ENCODE measurements around the gene LCN12.
A peak's percentile ranks its signal among the peaks of the same experiment; 100 is the strongest.

The LCN12 gene

DNA sequence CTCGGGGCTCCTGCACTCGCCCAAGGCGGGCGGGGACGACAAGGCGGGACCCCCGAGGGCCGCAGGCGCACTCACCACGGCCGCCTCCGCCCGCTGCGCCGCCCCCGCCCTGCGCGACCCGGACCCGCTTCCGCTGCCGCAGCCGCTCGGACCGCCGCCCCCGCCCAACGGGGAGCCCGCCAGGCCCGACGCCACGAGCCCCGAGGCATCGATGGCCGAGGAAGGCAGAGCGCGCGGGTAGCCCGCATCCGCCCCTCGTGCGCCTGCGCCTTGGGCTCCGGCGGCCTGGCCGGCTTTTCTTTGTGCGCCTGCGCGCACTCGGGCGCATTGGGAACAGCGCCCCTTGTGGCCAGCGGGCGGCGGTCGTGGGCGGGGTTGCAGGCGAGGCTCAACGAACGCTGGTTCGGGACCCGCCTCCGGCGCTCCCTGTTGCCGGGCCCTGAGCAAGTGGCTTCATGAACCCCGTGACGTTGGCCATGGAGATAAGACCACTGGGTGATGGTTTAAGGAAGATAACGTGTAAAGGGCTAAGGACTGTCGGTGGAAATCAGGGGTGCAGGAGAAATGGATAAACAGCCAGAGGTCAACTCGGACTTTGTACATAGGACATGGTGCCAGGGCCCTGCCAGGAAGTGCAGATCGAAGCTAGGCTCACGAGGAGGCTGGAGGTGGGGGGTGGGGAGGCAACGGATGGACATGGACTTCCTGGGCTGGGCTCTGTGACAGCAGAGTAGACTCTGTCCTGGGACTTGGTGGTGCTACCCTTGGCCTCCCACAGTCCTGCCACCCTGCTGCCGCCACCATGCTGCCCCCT is 7.3 kb upstream of the LCN12 start, which contains the start of the genes C8G and FBXW5:
C8G (plus strand) TSS at position 725 of the 814 bp plus-strand sequence; CDS start at position 803, 78 bp downstream.
FBXW5 (minus strand) TSS at position 220 of the 814 bp plus-strand sequence. CDS start 655 bp downstream, outside the sequence.
- DNase-seq (ENCODE audit: low read depth in 1 of 2, low spot score in 1 of 2), result peak; percentile 90 to 95

DNA sequence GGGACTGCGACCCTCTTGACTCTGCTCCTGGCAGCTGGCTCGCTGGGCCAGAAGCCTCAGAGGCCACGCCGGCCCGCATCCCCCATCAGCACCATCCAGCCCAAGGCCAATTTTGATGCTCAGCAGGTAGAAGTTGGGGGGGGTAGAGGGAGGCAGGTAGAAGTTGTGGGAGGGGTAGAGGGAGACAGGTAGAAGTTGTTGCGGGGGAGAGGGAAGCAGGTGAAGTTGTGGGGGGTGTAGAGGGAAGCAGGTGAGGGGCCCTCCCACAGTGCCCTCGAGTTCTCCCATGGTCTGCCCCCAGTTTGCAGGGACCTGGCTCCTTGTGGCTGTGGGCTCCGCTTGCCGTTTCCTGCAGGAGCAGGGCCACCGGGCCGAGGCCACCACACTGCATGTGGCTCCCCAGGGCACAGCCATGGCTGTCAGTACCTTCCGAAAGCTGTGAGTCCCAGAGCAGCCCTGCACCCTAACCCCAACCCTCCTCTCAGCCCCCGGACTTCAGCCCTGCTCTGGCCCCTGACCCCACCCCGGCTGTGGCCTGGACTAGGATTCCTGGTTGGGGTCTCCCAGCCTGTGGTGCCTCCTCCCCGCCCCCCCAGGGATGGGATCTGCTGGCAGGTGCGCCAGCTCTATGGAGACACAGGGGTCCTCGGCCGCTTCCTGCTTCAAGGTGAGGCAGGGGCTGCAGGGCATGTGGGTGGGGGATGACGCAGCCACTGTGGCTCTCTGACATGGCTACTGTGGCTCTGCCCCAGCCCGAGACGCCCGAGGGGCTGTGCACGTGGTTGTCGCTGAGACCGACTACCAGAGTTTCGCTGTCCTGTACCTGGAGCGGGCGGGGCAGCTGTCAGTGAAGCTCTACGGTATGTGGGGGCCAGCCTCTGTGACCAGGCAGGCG is 6.5 kb upstream of the LCN12 start:
- DNase-seq (ENCODE audit: low read depth in 1 of 2, low spot score in 1 of 2), result no peak

DNA sequence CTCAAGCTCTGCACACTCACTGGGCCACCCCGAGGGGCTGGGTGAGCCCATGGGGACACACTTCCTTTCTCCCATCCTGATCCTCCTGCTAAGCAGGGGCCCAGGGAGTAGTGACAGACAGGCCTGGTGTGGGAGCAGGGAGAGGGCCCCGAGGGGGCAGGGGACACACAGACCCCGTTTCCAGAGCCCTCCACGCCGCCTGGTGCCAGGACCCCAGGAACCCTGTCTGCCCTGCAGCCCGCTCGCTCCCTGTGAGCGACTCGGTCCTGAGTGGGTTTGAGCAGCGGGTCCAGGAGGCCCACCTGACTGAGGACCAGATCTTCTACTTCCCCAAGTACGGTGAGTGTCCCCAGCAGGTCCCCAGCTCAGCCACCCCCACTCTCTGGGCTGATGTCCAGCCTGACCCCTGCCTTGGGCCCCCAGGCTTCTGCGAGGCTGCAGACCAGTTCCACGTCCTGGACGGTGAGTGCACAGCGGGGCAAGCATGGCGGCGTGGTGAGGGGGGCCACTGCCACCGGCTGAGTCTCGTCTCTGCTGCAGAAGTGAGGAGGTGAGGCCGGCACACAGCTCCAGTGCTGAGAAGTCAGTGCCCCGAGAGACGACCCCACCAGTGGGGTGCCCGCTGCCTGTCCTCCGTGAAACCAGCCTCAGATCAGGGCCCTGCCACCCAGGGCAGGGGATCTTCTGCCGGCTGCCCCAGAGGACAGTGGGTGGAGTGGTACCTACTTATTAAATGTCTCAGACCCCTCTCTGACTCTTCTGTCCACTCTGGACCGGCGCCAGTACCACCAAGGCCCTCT is 5.6 kb upstream of the LCN12 start:
- no peak for DNase-seq (ENCODE audit: low read depth in 1 of 2, low spot score in 1 of 2)

DNA sequence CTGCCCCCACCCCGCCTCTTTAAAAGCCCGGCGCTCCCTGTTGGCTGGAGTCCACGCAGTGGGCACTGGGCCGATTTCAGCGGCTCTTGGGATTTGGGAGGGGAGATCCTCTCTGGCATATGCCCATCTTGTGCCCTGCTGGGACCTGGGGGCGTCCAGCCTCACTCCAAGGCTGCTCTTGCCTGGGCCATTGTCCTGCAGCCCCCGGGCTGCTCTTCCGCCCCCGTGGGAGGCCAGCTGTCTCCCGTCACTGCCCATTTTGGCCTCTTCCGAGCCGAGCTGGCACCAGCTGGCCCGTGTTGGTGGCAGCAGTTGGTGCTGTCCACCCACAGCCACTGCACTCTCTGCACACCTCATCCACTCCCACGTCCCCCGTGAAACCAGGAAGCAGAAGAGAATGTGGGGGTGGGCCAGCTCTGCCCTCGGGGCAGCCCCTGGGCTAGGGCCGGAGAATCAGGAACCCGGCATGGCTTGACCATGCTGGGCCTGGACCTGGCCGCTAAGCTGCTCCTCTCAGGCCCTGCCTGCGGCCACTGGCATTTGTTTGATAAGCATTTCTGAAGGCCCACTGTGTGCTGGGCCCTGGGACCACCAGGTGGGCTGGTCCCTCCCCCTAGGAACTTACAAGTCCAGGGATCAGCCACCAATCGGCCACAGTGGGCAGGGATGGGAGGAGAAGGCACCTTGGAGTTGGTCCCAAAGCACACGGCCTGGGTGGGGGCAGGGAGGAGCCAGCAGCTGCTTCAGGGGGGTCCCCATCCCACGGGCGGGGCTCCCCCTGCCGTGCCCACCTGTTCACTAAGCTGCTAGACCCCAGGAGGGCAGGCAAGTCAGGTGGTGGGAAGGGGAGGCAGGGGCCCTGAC is 4.8 kb upstream of the LCN12 start:
- DNase-seq (ENCODE audit: low read depth in 1 of 2, low spot score in 1 of 2), result no peak

DNA sequence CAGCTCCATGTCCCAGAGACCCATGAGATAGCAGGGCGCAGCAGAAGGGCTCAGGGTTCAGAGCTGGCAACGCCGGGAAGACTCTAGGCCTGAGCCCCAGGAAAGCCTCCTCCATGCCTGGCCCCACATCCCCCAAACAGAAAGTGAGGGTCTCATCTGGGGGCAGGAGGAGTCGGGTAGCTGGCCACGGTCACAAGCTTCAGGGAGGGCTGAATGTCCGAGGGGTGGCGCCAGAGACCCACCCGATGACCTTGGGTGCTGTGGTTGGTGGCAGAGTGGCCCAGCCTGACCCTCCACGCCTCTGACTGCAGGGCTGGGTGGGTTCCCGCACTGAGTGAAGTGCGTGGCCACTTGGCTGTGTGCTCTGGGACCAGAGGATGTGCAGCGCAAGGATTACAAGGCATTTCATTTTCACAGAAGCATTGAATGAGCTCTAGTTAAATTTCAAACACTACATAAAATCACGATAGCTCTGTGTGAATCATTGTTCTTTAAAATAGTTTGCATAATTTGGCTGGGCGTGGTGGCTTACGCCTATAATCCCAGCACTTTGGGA is 4.0 kb upstream of the LCN12 start:
- DNase-seq (ENCODE audit: low read depth in 1 of 2, low spot score in 1 of 2), result no peak

DNA sequence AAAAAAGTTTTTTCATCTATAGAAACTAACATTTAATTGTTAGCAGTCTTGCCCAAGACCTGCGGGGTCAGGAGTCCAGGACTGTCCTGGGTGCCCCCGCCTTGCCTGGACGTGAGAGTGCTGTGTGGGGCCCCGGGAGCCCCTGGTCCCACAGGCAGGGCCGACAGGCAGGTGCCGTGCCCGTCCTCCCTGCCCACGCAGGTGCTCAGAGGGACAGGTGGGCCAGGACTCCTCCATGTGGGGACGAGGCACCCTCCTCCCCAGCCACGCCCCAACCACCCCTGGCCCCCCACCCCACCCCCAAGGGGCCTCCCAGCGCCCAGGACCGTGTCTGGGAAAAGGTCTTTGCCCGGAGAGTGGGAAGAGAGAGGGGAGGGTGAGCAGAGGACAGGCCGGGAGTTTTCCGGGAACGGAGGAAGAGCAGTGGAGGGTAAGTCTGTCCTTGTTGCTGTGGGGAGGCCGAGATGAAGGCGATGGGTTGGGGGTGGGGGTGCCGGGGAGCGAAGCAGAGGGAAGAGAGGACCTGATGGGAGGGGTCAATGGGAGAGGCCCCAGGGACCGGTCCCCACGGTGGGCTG is 2.7 kb upstream of the LCN12 start:
- no peak for DNase-seq (ENCODE audit: low read depth in 1 of 2, low spot score in 1 of 2)

DNA sequence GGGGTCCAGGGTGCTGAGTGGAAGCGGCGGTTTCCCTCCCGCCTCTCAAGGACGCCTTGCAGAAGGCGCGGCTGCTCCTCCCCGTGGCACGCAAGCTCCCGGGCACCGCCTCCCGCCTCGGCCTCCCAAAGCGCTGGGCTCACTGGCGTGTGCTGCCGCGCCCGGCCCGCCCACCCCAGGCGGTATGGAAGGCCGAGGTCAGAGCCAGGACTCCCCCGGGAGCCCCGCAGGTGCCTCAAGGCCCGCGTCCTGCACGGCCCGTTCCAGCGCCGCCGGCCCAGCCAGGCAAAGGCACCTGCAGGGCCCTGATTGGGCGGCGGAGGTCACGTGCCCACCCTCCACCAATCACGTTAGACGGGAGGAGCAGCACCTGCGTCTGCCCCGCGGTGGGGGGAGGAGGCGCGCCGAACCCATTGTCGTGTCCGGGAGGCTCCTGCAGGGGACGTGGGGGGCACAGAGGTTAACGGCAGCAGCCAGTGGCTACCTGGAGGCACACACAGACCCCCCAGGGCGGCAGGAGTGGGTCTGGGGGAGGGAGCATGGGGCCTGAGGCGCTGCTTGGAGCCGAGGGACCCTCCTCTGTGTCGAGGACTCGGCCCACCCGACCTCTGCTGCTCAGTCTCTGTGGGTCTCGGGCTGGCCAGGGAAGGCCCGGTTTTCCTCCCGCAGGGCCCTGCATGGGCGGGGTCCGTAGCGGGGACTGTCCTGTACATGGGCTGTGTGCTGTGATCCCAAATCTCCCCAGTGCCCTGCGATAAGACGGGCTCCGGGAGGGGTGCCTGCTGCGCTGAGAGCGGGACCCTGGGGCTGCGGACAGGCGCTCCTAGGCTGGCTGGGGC is 2.0 kb upstream of the LCN12 start:
- DNase-seq (ENCODE audit: low read depth in 1 of 2, low spot score in 1 of 2), result peak; percentile 90 to 94

DNA sequence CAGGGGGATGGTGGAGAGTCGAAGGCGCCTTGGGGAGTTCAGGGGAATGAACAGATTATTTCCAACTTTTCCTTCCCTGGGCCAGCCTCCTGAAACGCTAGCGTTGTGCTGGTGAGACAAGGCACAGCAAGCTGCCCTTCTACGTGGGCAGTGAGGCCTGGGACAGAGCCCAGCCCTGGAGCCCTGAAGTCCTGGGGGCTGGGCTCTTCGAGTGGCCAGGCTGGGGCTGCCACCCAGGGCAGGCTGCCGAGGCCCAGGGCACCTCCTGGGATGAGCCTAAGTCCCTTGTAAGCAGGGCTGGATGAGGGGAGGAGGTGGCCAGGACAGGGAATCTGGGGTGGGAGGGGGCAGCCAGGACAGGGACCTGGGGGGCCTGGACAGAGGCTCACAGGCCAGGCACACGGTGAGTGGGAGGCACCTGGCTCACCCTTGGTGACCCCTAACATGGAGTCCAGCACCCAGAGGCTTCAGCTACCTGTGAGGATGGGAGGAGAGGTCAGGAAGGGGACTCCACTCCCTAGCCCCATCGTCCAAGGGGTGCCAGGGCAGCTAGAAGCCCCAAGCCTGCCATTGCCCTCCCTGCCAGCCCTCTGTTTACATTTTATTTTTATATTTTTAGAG is 1.3 kb upstream of the LCN12 start:
- DNase-seq (ENCODE audit: low read depth in 1 of 2, low spot score in 1 of 2), result no peak

DNA sequence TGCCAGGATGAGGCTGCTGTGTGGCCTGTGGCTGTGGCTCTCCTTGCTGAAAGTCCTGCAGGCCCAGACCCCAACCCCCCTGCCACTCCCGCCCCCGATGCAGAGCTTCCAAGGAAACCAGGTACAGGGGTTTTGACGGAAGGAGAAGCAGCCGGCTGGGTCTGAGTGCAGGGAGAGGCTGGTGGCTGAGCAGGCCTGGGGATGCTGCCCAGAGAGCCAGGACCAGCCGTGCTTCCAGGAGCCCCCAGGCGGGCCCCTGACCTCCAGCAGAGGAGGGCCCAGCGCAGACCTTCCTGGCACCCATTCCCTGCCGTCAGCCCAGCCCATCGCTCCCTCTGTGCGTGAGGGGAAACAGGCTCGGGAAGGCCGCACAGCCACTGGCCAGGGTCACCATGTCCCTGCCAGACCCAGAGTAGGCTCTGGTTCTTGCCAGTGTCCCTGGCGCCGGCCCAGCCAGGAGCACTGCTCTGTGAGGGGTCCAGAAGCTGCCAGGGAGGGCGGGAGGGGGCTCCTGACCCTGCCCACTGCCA is 313 bp downstream of the LCN12 start:
- no peak for DNase-seq (ENCODE audit: low read depth in 1 of 2, low spot score in 1 of 2)

DNA sequence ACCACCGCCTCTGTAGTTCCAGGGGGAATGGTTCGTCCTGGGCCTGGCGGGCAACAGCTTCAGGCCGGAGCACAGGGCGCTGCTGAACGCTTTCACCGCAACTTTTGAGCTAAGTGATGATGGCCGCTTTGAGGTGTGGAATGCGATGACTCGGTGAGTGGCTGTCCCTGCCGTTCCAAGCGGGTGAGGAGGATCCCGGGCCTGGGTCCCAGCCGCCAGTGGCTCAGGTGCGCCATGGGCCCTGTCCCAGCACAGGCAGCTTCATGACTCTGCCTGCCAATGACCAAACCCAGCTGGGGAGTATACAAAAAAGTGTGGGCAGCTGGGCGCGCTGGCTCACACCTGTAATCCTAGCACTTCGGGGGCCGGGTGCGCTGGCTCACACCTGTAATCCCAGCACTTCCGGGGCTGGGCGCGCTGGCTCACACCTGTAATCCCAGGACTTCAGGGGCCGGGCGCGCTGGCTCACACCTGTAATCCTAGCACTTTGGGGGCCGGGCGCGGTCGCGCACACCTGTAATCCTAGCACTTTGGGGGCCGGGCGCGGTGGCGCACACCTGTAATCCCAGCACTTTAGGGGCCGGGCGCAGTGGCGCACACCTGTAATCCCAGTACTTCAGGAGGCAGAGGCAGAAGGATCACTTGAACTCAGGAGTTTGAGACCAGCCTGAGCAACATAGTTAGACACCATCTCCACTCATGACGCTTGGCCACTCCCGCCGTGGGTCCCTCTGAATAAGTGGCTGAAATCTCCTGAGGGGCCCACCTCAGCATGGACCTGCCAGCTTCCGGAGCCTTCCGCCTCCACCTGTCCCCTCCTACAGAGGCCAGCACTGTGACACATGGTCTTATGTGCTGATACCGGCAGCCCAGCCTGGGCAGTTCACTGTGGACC is 1.1 kb downstream of the LCN12 start:
- no peak for DNase-seq (ENCODE audit: low read depth in 1 of 2, low spot score in 1 of 2)

DNA sequence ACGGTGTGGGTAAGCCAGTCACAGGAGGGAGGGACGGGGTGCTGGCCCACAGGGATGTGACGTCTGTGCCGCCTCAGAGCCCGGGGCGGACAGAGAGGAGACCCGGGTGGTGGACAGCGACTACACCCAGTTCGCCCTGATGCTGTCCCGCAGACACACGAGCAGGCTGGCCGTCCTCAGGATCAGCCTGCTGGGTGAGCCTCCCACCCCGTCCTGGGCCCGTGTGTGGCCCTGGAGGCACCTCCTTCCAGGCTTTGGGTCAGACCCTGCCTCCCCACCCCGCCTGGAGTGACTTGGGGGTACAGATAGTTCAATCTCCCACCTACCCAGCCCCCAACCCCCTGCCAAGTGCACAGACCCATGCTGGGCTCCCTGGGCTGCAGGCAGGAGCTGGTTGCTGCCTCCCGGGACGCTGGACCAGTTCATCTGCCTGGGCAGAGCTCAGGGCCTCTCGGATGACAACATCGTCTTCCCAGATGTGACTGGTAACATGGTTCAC is 1.7 kb downstream of the LCN12 start:
- DNase-seq (ENCODE audit: low read depth in 1 of 2, low spot score in 1 of 2), result no peak

DNA sequence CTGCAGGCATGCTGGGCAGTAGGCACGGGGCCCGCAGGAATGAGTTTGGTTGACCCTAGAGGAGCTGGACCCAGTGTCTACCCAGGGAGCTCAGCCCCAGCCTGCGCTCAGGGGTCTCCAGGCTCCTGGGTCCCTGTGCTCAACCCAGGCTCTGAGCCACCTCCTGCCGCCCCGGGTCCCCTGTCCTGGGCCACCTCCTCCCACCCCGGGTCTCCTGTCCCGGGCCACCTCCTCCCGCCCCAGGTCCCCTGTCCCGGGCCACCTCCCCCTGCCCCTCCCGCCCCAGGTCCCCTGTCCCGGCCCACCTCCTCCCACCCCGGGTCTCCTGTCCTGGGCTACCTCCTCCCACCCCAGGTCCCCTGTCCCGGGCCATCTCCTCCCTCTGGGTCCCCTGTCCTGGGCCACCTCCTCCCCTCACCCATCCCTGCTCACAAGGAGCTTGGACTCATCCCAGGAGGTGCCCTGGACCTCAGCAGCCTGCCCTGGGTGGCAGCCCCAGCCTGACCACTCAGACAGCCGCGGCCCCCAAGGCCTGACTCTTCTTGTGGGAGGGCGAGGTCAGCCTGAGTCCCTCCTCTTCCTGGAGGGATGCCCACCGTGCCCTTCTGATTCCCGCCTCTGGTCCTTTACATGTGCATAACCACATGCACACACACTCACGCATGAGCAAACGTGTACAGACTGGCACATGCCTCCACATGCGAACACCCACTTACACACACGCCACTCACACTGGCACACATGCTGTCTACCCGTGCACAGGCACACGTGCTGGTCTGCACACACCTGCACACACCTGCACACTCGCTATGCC is 2.4 kb downstream of the LCN12 start:
- DNase-seq (ENCODE audit: low read depth in 1 of 2, low spot score in 1 of 2), result no peak

DNA sequence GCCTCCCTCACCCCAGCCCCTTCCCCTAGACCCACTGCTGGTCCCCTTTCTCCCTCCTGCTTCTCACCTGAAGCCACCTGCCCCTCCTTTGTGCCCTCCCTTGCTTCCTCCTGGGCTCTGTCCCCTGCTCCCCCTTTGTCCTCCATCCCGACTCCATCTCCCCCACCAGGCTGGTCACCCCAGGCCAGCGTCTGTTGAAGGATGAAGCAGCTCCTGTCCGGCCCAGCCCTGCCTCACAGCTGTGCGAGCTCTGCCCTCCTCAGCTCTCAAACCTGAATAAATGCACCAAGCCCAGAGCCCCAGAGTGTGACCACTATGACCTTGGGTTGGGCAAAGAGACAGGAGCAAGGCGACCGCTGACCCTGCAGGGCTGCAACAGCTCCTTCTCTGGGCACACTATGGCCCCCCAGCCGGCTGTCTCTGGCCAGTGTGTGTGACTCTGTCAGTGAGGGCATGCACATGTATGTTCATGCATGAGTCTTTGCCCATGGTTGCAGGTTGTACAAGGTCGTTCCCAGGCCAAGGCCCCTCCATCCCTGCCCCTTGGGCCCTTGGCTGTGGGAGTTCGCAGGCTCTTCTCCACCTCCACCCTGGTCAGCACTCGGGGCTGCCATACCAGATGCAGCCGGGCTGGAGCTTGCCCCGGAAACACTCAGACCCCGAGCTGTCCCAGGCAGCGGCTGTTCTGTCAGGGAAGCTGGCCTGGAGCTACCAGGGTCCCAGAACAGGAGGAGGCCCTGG is 3.3 kb downstream of the LCN12 start:
- DNase-seq (ENCODE audit: low read depth in 1 of 2, low spot score in 1 of 2), result no peak

DNA sequence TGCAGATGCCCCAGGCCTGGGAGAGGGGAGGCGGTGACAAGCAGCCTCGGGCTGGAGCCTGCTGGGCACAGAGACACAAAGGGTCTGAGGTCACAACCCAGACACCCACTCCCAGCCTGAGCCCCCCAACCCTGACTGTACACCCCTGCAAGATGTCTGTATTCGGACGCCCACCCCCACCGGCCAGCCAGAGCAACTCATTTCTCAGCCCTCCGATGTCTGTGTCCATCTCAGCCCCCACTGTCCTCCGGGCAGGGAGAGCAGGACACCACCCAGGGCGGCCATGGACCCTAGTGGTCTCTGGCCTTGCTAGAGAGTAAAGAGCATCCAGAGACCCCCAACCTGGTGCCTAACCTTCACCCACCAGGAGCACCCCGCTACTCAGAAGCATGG is 3.9 kb downstream of the LCN12 start:
- DNase-seq (ENCODE audit: low read depth in 1 of 2, low spot score in 1 of 2), result no peak

DNA sequence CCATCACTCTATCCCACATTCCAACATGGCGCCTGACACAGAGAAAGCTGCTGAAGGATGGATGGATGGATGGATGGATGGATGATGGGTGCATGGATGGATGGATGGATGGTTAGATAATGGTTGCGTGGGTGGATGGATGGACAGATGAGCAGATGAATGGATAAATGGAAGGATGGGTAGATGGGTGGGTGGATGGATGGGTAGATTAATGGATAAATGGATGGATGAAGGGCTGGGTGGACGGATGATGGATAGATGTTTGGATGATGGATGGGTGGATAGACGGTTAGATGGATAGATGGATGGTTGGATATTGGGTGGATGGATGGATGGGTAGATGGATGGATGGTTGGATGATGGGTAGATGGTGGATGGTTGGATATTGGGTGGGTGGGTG is 4.5 kb downstream of the LCN12 start:
- DNase-seq (ENCODE audit: low read depth in 1 of 2, low spot score in 1 of 2), result no peak
